HepG2 (cell line): ENCODE data around the gene CNBD2. TPM values are rescaled to one million over a fixed set of nuclear protein-coding genes. Genes with fewer than 3 reads are reported as not detected.

Experiments used
- ATAC-seq: fragments of 200-7000 bp; cut with Tn5 transposase; 3 replicates; pipeline ENCODE4 v1.9.1; 2020; ENCODE audit warnings: mild to moderate bottlenecking, moderate library complexity
- BruUV-seq: library from RNA; stranded (reverse); fragments of 400-500 nt; replicated peaks from 2 replicates; lab custom pipeline; 2021; lab: Mats Ljungman, UMichigan
- CTCF ChIA-PET: fragments of 300-600 bp; formaldehyde crosslinking; extraction: SDS; loops from one replicate; lab custom pipeline; 2021; ENCODE audit warnings: low total read pairs, inconsistent platforms, low intra/inter-chr PET ratio; lab: Yijun Ruan, JAX
- POLR2A ChIA-PET: fragments of 350-600 bp; sonication (Branson Sonifier 250); formaldehyde crosslinking; loops from one replicate; lab custom pipeline; 2020; ENCODE audit warnings: antibody characterized with exemption, inconsistent platforms; lab: Yijun Ruan, JAX
- DNase-seq: peaks from one replicate; pipeline ENCODE4 v3.0.0-alpha.2; 2015; ENCODE audit warnings: low spot score
- FAIRE-seq: peaks from 3 replicates; lab custom pipeline; 2011; peaks lifted over from hg19 to GRCh38; lab: Jason Lieb, UNC
- H2AFZ ChIP-seq: one replicate; pipeline ENCODE4 v1.6.1; 2011; ENCODE audit warnings: low read length, inconsistent platforms
- H3K27ac ChIP-seq: fragments of 300-600 bp; 3 replicates; pipeline ENCODE4 v1.8.0; 2011; ENCODE audit warnings: mixed run types, mild to moderate bottlenecking, mixed read lengths, low read length, inconsistent platforms; ENCODE audit not compliant: insufficient read depth; ENCODE audit errors: extremely low read length
- H3K27me3 ChIP-seq, 2 experiments: fragments of 200-600 bp in 1 of 2; 2 replicates in 1 of 2; 3 replicates in 1 of 2; pipeline versions ENCODE4 v1.6.0 to v1.8.0; 2011; ENCODE audit warnings: low read length in 2 of 2, mild to moderate bottlenecking in 2 of 2, moderate library complexity in 2 of 2, inconsistent platforms in 1 of 2; ENCODE audit not compliant: insufficient read depth in 2 of 2, control insufficient read depth in 1 of 2
- H3K36me3 ChIP-seq, 2 experiments: fragments of 200-600 bp in 1 of 2; replicated peaks in 1 of 2; 2 replicates in 1 of 2; 3 replicates in 1 of 2; pipeline versions ENCODE4 v1.5.1 to v1.8.0; 2011; ENCODE audit warnings: low read length in 2 of 2, inconsistent platforms in 1 of 2; ENCODE audit not compliant: insufficient read depth in 2 of 2, control insufficient read depth in 1 of 2
- H3K4me1 ChIP-seq: 2 replicates; pipeline ENCODE4 v1.5.1; 2012; ENCODE audit warnings: low read length, inconsistent platforms; ENCODE audit not compliant: insufficient read depth
- H3K4me2 ChIP-seq: 2 replicates; pipeline ENCODE4 v1.6.0; 2011; ENCODE audit warnings: low read depth, low read length, inconsistent platforms
- H3K4me3 ChIP-seq, 3 experiments: fragments of 200-600 bp in 1 of 3; sonication (generic), shearing (Covaris generic) in 1 of 3; replicated peaks in 1 of 3; 2 replicates each; pipeline ENCODE4 v1.5.1; 2011 to 2016; ENCODE audit warnings: low read length in 3 of 3, inconsistent platforms in 2 of 3, low read depth in 2 of 3, mild to moderate bottlenecking in 2 of 3, control low read depth in 1 of 3, mixed read lengths in 1 of 3; ENCODE audit not compliant: insufficient read depth in 1 of 3
- H3K79me2 ChIP-seq: one replicate; pipeline ENCODE4 v1.6.1; 2011; ENCODE audit warnings: low read length, inconsistent platforms; ENCODE audit not compliant: insufficient read depth
- H3K9ac ChIP-seq: 2 replicates; pipeline ENCODE4 v1.6.0; 2011; ENCODE audit warnings: mild to moderate bottlenecking, low read depth, low read length, inconsistent platforms; ENCODE audit not compliant: insufficient read depth
- H3K9me3 ChIP-seq: 2 replicates; pipeline ENCODE4 v1.5.1; 2012; ENCODE audit warnings: mild to moderate bottlenecking, low read length
- H4K20me1 ChIP-seq: 2 replicates; pipeline ENCODE4 v1.6.0; 2011; ENCODE audit warnings: inconsistent platforms, mild to moderate bottlenecking, low read length, moderate library complexity; ENCODE audit not compliant: insufficient read depth
- HNF1B ChIP-seq: sonication (generic); formaldehyde crosslinking; IDR thresholded peaks from 2 replicates; pipeline ENCODE4 v1.5.1; 2020; ENCODE audit warnings: mild to moderate bottlenecking, moderate library complexity, missing genetic modification reagents
- IRF1 ChIP-seq: sonication (generic); formaldehyde crosslinking; IDR thresholded peaks from 2 replicates; pipeline ENCODE4 v1.4.0; 2020; ENCODE audit warnings: low read depth, mild to moderate bottlenecking, missing genetic modification reagents
- KMT2B ChIP-seq: IDR thresholded peaks from 2 replicates; pipeline ENCODE4 v1.6.1; 2016; ENCODE audit warnings: missing genetic modification reagents, missing compliant biosample characterization
- MBNL3 ChIP-seq: fragments of 250-450 bp; sonication (Bioruptor Pico); conservative IDR thresholded peaks from 2 replicates; pipeline ENCODE4 v1.8.0; 2022; ENCODE audit warnings: mild to moderate bottlenecking, inconsistent platforms
- NR2F1 ChIP-seq, 2 experiments: fragments of 450-650 bp in 1 of 2; formaldehyde crosslinking in 1 of 2; IDR thresholded peaks; 2 replicates each; pipeline versions ENCODE4 v1.5.0 to v1.6.1; 2016 to 2020; ENCODE audit warnings: mild to moderate bottlenecking in 1 of 2, missing compliant biosample characterization in 1 of 2, missing genetic modification reagents in 1 of 2, moderate library complexity in 1 of 2
- TFDP2 ChIP-seq: sonication (generic); formaldehyde crosslinking; IDR thresholded peaks from 2 replicates; pipeline ENCODE4 v1.4.0; 2020; ENCODE audit warnings: missing genetic modification reagents
- ZEB1 ChIP-seq: IDR thresholded peaks from 2 replicates; pipeline ENCODE4 v1.6.1; 2012; ENCODE audit warnings: mild to moderate bottlenecking, low read depth, inconsistent platforms; ENCODE audit not compliant: insufficient replicate concordance
- ZNF138 ChIP-seq: sonication (generic); formaldehyde crosslinking; IDR thresholded peaks from 2 replicates; pipeline ENCODE4 v1.5.0; 2020; ENCODE audit warnings: mild to moderate bottlenecking, low read depth, missing genetic modification reagents
- ZNF776 ChIP-seq: sonication (generic); formaldehyde crosslinking; IDR thresholded peaks from 2 replicates; pipeline ENCODE4 v1.4.0; 2020; ENCODE audit warnings: mild to moderate bottlenecking, missing genetic modification reagents
- ZNF777 ChIP-seq: sonication (generic); formaldehyde crosslinking; IDR thresholded peaks from 2 replicates; pipeline ENCODE4 v1.4.0; 2020; ENCODE audit warnings: missing genetic modification reagents
- WGBS: methylation state at CpG from one replicate; pipeline ENCODE4 v1.1.6; 2017; ENCODE audit warnings: low lambda C conversion rate; 5-methylcytosine and 5-hydroxymethylcytosine counted together
- in situ Hi-C: cut with HindIII; loops from 2 replicates; pipeline ENCODE4 v1.10.0; 2017; ENCODE audit warnings: low pct_unique_long_range_greater_than_20kb; ENCODE audit not compliant: extremely low pct_ligation_motif_present
- intact Hi-C: fragments of 100-400 bp; cut with micrococcal nuclease; formaldehyde crosslinking; loops from one replicate; pipeline ENCODE4 v1.10.0; 2022; ENCODE audit not compliant: unreplicated experiment
- polyA plus RNA-seq, 8 experiments: library from polyadenylated mRNA; depleted of rRNA in 3 of 8; stranded (reverse) in 7 of 8; unstranded in 1 of 8; fragments of >200 nt; fragmentation: Illumina TruSeq in 4 of 8; extraction: Trizol in 4 of 8; gene quantifications; 2 replicates each; pipeline versions ENCODE4 v1.2.1 to v1.2.3, GENCODE V29; 2011 to 2016; ENCODE audit warnings: low read depth in 4 of 8, missing spikeins in 1 of 8, mixed read lengths in 1 of 8; ENCODE audit not compliant: insufficient read depth in 1 of 8
- total RNA-seq, 5 experiments: library from RNA; depleted of rRNA; stranded (reverse); fragments of >200 nt; fragmentation: Illumina TruSeq; extraction: Trizol; gene quantifications; 2 replicates each; pipeline ENCODE4 v1.2.3, GENCODE V29; 2016; ENCODE audit warnings: low read depth in 1 of 5
- TF ChIP-seq, protein P1 (sequence below): IDR thresholded peaks from 2 replicates; pipeline ENCODE4 v1.6.1; 2016; ENCODE audit warnings: low read depth, borderline replicate concordance
- TF ChIP-seq, protein P2 (sequence below): IDR thresholded peaks from 2 replicates; pipeline ENCODE4 v1.6.1; 2016

Gene CNBD2
- total and polyA plus RNA-seq, 2 of the 13 experiments (the other 11 are each of a cell fraction or from before 2014, with no cell fraction given): 12.4 to 22.8 TPM

DNA sequence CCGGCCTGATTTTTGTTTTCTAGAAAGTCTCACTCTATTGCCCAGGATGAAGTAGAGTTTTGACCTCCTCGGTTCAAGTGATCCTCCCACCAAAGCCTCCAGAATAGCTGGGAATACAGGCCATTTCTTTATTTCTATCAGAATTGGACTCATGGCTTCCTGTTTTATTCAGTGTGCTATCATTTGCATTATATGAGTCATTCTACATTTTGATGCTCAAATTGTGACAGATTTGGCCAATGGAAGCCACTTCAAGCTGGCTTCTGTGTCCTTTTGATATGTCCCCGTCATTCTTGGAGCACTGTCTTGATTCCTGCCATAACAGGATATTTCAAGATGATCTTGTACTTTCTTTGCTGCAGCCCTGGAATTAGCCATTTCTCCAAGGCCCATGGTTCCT, 75.1 kb downstream of the CNBD2 start:
- no peaks in the 10 kb centered on the region for H3K9me3 ChIP-seq
- CTCF ChIA-PET: no interaction called here
- H3K4me3 ChIP-seq: no peak overlapping the region
- H2AFZ ChIP-seq: no peak overlapping the region
- peaks cover 37% of the 10 kb centered on the region for H3K79me2 ChIP-seq
- in situ Hi-C loops: no loop called here
- no peak overlapping the region for H3K9ac ChIP-seq
- intact Hi-C loops: no loop called here
- WGBS: 96% methylated on average over 3 of the region's 3 CpGs
- H3K27me3 ChIP-seq: no peaks in the 10 kb centered on the region
- no peak for DNase-seq
- no peak for TF ChIP-seq KMT2B (CRISPR knock-in tag)
- 0 out of 2 replicates have a peak, but pooled peaks have one; percentile 27 for TF ChIP-seq ZNF777 (CRISPR knock-in tag)
- TF ChIP-seq, all 625 proteins: peak for 1
- peak; percentile 6 for ATAC-seq
- Histone ChIP-seq H3K4me1 (peaks cover 41% of the 10 kb centered on the region), H4K20me1 (peaks cover 48% of the 10 kb centered on the region), H3K36me3 (no peaks in the 10 kb centered on the region), H3K27ac (no peak overlapping the region), H3K4me2 (no peak overlapping the region)
- no peak for FAIRE-seq
- POLR2A ChIA-PET: interaction anchor here (0.8 to 1.8 kb wide), 5 partner anchors 8 to 96 kb away, joined by 3 to 8 read pairs (median 3); no protein-coding TSS in a partner anchor
- BruUV-seq: no TSS peak

DNA sequence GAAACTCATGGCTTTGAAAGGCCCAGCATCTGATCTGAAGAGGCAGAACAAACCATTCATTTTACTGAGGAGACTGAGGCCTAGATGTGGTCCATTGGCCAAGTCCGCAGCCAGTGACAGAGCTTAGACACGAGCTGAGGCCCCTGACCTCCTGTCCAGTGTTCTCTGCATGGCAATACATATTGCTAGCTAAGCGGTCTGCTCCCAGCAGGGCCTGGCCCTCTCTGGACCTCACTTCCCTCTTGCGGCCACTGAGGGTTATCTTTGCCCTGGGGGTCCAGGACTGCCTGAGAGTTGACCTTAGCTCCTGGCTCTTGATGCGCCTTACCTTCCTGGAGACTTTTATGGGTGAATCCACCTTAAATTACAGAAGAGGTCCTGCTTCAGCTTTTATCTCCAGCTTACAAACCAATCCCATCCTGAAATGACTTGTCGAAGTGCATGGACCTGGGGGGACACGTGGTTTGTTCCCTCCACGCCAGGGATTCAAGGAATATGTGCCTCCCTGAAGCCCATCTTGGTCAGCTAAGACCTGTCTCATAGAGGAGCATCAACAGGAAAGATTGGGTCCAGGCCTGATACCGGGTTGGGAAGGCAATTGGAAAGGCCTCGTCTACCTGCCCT, 75.6 kb downstream of the CNBD2 start:
- CTCF ChIA-PET: no interaction called here
- no peak overlapping the region for H2AFZ ChIP-seq
- no peak overlapping the region for H3K4me3 ChIP-seq
- ATAC-seq: peak; percentile 68
- no peak for FAIRE-seq
- no peak overlapping the region for H3K27ac ChIP-seq
- WGBS: 94% methylated on average over 9 of the region's 10 CpGs
- in situ Hi-C loops: no loop called here
- no peak overlapping the region for H3K9ac ChIP-seq
- peaks cover 54% of the 10 kb centered on the region for H4K20me1 ChIP-seq
- BruUV-seq: no TSS peak
- no peaks in the 10 kb centered on the region for H3K9me3 ChIP-seq
- H3K79me2 ChIP-seq: peaks cover 42% of the 10 kb centered on the region
- DNase-seq: no peak
- no peaks in the 10 kb centered on the region for H3K36me3 ChIP-seq
- POLR2A ChIA-PET: interaction anchor here (0.8 to 1.8 kb wide), 5 partner anchors 9 to 95 kb away, joined by 3 to 8 read pairs (median 3); no protein-coding TSS in a partner anchor
- no peak overlapping the region for H3K4me2 ChIP-seq
- intact Hi-C loops: no loop called here
- peaks cover 43% of the 10 kb centered on the region for H3K4me1 ChIP-seq
- H3K27me3 ChIP-seq: no peaks in the 10 kb centered on the region
- peak; percentile 57; the same call in 1 of the 2 replicates for TF ChIP-seq HNF1B (CRISPR knock-in tag)
- TF ChIP-seq TFDP2 (CRISPR knock-in tag): no peak
- no peak for TF ChIP-seq IRF1 (CRISPR knock-in tag)
- TF ChIP-seq, protein P1, sequence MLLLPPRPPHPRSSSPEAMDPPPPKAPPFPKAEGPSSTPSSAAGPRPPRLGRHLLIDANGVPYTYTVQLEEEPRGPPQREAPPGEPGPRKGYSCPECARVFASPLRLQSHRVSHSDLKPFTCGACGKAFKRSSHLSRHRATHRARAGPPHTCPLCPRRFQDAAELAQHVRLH: no peak
- TF ChIP-seq, protein P2, sequence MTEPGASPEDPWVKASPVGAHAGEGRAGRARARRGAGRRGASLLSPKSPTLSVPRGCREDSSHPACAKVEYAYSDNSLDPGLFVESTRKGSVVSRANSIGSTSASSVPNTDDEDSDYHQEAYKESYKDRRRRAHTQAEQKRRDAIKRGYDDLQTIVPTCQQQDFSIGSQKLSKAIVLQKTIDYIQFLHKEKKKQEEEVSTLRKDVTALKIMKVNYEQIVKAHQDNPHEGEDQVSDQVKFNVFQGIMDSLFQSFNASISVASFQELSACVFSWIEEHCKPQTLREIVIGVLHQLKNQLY (CRISPR knock-in tag): no peak
- no peak for TF ChIP-seq ZEB1
- no peak for TF ChIP-seq MBNL3
- TF ChIP-seq ZNF776 (CRISPR knock-in tag): no peak
- peak; percentile 63; the same call in 1 of the 2 replicates for TF ChIP-seq ZNF138 (CRISPR knock-in tag)
- TF ChIP-seq NR2F1 (CRISPR knock-in tag; IDR thresholded peaks at IDR 0.05): no peak
